ENCODE data around the gene CTDNEP1.

DNA sequence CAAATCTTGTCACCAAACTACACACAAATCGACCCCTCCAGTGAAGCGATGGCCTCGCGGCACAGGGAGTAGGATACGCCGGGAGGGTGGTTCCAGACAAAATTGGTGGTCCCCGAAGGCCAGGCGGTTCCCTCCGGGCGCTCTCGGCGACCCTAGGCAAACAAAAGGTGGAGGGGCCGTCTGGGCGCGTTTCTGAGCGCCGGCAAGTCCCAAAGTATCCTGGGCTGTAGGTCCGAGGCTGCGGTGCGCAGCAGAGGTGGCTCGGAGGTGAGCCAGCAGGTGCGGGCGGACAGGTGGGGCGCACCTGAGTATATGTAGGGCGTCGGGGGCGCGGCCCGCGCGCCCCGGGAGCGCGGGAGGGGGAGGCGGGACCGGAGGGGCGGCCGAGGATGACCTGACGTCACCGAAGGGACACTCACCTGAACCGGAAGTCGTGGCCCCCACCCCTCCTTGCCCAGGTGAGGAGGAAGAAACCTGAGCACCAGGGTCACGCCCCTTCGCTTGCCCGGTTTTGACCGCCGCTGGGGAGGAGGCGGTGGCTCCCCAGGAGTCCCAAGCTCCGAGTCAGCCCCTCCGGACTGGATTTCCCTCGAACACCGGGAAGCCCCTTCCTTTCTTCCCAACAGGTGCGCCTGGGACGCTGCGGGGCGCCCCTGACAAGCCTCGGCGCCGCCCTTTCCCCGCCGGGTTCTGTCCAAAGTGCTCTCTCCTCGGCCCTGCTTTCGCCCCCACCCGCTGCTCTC is 10.8 kb upstream of the CTDNEP1 start, which contains the start of gene CLDN7:
- TF ChIP-seq, protein P1, sequence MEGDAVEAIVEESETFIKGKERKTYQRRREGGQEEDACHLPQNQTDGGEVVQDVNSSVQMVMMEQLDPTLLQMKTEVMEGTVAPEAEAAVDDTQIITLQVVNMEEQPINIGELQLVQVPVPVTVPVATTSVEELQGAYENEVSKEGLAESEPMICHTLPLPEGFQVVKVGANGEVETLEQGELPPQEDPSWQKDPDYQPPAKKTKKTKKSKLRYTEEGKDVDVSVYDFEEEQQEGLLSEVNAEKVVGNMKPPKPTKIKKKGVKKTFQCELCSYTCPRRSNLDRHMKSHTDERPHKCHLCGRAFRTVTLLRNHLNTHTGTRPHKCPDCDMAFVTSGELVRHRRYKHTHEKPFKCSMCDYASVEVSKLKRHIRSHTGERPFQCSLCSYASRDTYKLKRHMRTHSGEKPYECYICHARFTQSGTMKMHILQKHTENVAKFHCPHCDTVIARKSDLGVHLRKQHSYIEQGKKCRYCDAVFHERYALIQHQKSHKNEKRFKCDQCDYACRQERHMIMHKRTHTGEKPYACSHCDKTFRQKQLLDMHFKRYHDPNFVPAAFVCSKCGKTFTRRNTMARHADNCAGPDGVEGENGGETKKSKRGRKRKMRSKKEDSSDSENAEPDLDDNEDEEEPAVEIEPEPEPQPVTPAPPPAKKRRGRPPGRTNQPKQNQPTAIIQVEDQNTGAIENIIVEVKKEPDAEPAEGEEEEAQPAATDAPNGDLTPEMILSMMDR (IDR thresholded peaks at IDR 0.05) = no peak
- TF ChIP-seq EP300 (IDR thresholded peaks at IDR 0.05) (no peak), POLR2A (IDR thresholded peaks at IDR 0.05) (no peak)
